A172 (cell line): ENCODE results near the gene COX4I2. TPM values are rescaled to one million over a fixed set of nuclear protein-coding genes. Genes with fewer than 3 reads are reported as not detected.

Experiments used
- DNase-seq: peaks from one replicate; pipeline ENCODE4 v3.0.0-alpha.2; 2015; ENCODE audit warnings: low spot score
- total RNA-seq: library from RNA; depleted of rRNA; stranded (reverse); fragments of >200 nt; shearing (Covaris generic); gene quantifications from 2 replicates; pipeline ENCODE4 v1.2.3, GENCODE V29; 2014; rRNA removed

The COX4I2 gene
- total RNA-seq, 1 experiment from 2014 or later = not detected

DNA sequence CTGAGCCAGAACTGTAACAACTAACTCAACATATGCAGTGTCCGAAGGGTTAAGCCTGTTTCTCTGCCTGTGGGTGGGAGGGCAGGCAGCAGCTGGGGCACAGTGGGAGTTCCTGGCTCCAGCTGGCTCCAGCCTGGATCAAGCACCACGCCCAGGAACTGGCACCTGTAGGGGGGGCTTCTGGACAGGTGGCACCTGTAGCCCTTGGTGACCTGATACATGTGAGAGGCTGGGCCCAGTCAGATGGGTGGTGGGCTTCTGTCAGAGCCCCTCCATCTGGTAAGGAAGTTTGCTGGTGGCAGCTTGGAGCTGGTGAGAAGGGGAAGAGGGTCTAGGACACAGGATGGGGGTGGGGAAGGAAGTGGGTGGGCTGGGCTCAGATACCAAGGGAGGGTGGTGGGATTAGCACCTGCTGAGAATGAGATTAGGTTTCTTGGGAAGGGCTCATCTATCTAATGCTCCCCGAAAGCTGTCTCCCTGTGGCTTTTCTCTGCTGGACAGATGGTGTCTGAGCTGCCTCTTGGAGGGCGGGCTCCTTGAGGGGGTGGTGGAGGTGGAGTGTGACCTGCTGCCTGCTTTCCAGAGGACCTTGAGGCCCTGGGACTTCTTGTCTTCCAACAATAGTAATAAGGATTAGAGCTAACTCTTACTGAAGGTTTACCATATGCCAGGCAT is 56.4 kb downstream of the COX4I2 start:
- peak; percentile 59 for DNase-seq

Other genes with a start within 250 kb of the COX4I2 start
- not detected in 2 replicates for gene DEFB119, start 247.3 kb upstream of the COX4I2 start, total RNA-seq
- not detected in 2 replicates for gene DEFB121, start 231.7 kb upstream of the COX4I2 start, total RNA-seq
- gene DEFB123, start 197.3 kb upstream of the COX4I2 start, total RNA-seq = not detected in 2 replicates
- not detected in 2 replicates for gene DEFB124, start 162.8 kb upstream of the COX4I2 start, total RNA-seq
- gene REM1, start 162.6 kb upstream of the COX4I2 start, total RNA-seq = not detected in 2 replicates
- gene HM13, start 123.5 kb upstream of the COX4I2 start, total RNA-seq = 58.2 and 67.9 TPM in 2 replicates
- gene ID1, start 32.6 kb upstream of the COX4I2 start, total RNA-seq = 395 and 602 TPM in 2 replicates
- 202 and 212 TPM in 2 replicates for gene BCL2L1, start 85.0 kb downstream of the COX4I2 start, total RNA-seq
- gene TPX2, start 101.4 kb downstream of the COX4I2 start, total RNA-seq = 224 and 245 TPM in 2 replicates
- gene MYLK2, start 181.4 kb downstream of the COX4I2 start, total RNA-seq = 0.55 and 0.91 TPM in 2 replicates
- gene FOXS1, start 207.7 kb downstream of the COX4I2 start, total RNA-seq = 2.4 TPM in 1 of 2 replicates, not detected in the other
- 2.4 and 2.5 TPM in 2 replicates for gene DUSP15, start 232.6 kb downstream of the COX4I2 start, total RNA-seq
- 0.12 and 0.24 TPM in 2 replicates for gene TTLL9, start 232.7 kb downstream of the COX4I2 start, total RNA-seq